Loucy (cell line): ENCODE measurements around the gene NOL4L.

Experiments used
- H2AFZ ChIP-seq: fragments of 200-600 bp; sonication (generic); 2 replicates; pipeline ENCODE4 v1.6.0; 2016; ENCODE audit warnings: antibody characterized with exemption, mild to moderate bottlenecking, low read length, moderate library complexity
- H3F3A ChIP-seq: fragments of 200-600 bp; 2 replicates; pipeline ENCODE4 v1.6.0; 2016; ENCODE audit warnings: antibody characterized with exemption, low read depth, mild to moderate bottlenecking
- H3K27me3 ChIP-seq: fragments of 200-600 bp; sonication (generic); 2 replicates; pipeline ENCODE4 v1.6.1; 2014; ENCODE audit warnings: low read length, mild to moderate bottlenecking; ENCODE audit not compliant: insufficient read depth, poor library complexity, severe bottlenecking
- H3K36me3 ChIP-seq: fragments of 200-600 bp; sonication (generic); 2 replicates; pipeline ENCODE4 v1.6.1; 2016; ENCODE audit warnings: low read length; ENCODE audit not compliant: insufficient read depth
- H3K4me1 ChIP-seq: fragments of 200-600 bp; sonication (generic); 2 replicates; pipeline ENCODE4 v1.5.1; 2014; ENCODE audit warnings: low read length, mild to moderate bottlenecking; ENCODE audit not compliant: insufficient read depth, poor library complexity, severe bottlenecking
- H3K4me2 ChIP-seq: fragments of 200-600 bp; sonication (generic); 2 replicates; pipeline ENCODE4 v1.6.0; 2014; ENCODE audit warnings: antibody characterized with exemption, low read length, low read depth, mild to moderate bottlenecking; ENCODE audit not compliant: poor library complexity, severe bottlenecking
- H3K4me3 ChIP-seq: fragments of 200-600 bp; sonication (generic); 2 replicates; pipeline ENCODE4 v1.5.1; 2014; ENCODE audit warnings: low read length, mild to moderate bottlenecking, mixed read lengths; ENCODE audit not compliant: poor library complexity, severe bottlenecking
- H3K79me2 ChIP-seq: fragments of 200-600 bp; sonication (generic); 2 replicates; pipeline ENCODE4 v1.6.1; 2014; ENCODE audit warnings: low read length; ENCODE audit not compliant: insufficient read depth
- H3K9ac ChIP-seq: fragments of 200-600 bp; sonication (generic); 2 replicates; pipeline ENCODE4 v1.6.0; 2014; ENCODE audit warnings: mild to moderate bottlenecking, low read depth, low read length, moderate library complexity; ENCODE audit not compliant: poor library complexity, severe bottlenecking
- H3K9me2 ChIP-seq: fragments of 200-600 bp; sonication (generic); replicated peaks from 2 replicates; pipeline ENCODE4 v1.6.1; 2016; ENCODE audit warnings: low read depth, low read length, mixed read lengths
- H3K9me3 ChIP-seq: fragments of 200-600 bp; sonication (generic); 2 replicates; pipeline ENCODE4 v1.6.1; 2014; ENCODE audit warnings: mild to moderate bottlenecking, antibody characterized with exemption, low read length, low read depth; ENCODE audit not compliant: insufficient read depth
- H4K20me1 ChIP-seq: fragments of 200-600 bp; sonication (generic); 2 replicates; pipeline ENCODE4 v1.6.0; 2014; ENCODE audit warnings: antibody characterized with exemption, low read length, mild to moderate bottlenecking; ENCODE audit not compliant: insufficient read depth, poor library complexity, severe bottlenecking
- EZH2phosphoT487 ChIP-seq: fragments of 200-600 bp; IDR thresholded peaks from 2 replicates; pipeline ENCODE4 v1.6.1; 2018; ENCODE audit warnings: antibody characterized with exemption, mild to moderate bottlenecking, moderate library complexity, borderline replicate concordance
- TF ChIP-seq, protein P1 (sequence below): fragments of 200-600 bp; sonication (generic); conservative IDR thresholded peaks from 2 replicates; pipeline ENCODE4 v1.5.1; 2014; ENCODE audit warnings: mild to moderate bottlenecking, antibody characterized with exemption, low read length

Gene NOL4L

DNA sequence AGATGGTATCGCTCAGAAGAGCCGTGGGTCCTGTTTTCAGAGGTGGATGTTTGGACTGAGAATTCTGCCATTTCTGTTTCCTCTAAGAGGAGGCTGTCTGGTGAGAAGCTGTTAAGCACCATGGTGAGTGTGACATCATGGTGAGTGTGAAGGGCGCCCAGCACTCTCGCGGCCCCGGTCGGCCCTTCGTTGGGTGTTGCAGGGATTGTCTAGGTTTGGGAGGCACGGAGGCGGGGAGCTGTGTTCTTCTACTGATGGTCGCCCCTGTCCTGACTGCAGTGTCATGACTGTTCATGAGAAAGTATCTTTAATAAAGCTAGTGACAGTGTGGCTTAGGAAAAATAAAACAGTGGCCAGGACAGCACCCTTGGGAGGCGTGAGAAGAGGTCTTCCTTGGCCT lies 70.4 kb downstream of the NOL4L start:
- H3K9me2 ChIP-seq, result no peaks in the 10 kb centered on the region
- H3K9ac ChIP-seq, result no peak overlapping the region
- no peaks in the 10 kb centered on the region for H3K27me3 ChIP-seq
- H3K79me2 ChIP-seq, result peaks cover 65% of the 10 kb centered on the region
- TF ChIP-seq EZH2phosphoT487, result no peak
- TF ChIP-seq, protein P1, sequence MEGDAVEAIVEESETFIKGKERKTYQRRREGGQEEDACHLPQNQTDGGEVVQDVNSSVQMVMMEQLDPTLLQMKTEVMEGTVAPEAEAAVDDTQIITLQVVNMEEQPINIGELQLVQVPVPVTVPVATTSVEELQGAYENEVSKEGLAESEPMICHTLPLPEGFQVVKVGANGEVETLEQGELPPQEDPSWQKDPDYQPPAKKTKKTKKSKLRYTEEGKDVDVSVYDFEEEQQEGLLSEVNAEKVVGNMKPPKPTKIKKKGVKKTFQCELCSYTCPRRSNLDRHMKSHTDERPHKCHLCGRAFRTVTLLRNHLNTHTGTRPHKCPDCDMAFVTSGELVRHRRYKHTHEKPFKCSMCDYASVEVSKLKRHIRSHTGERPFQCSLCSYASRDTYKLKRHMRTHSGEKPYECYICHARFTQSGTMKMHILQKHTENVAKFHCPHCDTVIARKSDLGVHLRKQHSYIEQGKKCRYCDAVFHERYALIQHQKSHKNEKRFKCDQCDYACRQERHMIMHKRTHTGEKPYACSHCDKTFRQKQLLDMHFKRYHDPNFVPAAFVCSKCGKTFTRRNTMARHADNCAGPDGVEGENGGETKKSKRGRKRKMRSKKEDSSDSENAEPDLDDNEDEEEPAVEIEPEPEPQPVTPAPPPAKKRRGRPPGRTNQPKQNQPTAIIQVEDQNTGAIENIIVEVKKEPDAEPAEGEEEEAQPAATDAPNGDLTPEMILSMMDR, result no peak
- H3K36me3 ChIP-seq, result peaks cover 66% of the 10 kb centered on the region; the same call in 1 of the 2 replicates
- H3K4me1 ChIP-seq, result peaks cover 52% of the 10 kb centered on the region
- H3K4me3 ChIP-seq, result no peak overlapping the region
- H3K4me2 ChIP-seq, result peak overlapping the region; percentile 13
- no peak overlapping the region for H2AFZ ChIP-seq
- H3F3A ChIP-seq, result peaks cover 9% of the 10 kb centered on the region; the same call in 1 of the 2 replicates
- no peaks in the 10 kb centered on the region for H3K9me3 ChIP-seq
- H4K20me1 ChIP-seq, result no peaks in the 10 kb centered on the region

DNA sequence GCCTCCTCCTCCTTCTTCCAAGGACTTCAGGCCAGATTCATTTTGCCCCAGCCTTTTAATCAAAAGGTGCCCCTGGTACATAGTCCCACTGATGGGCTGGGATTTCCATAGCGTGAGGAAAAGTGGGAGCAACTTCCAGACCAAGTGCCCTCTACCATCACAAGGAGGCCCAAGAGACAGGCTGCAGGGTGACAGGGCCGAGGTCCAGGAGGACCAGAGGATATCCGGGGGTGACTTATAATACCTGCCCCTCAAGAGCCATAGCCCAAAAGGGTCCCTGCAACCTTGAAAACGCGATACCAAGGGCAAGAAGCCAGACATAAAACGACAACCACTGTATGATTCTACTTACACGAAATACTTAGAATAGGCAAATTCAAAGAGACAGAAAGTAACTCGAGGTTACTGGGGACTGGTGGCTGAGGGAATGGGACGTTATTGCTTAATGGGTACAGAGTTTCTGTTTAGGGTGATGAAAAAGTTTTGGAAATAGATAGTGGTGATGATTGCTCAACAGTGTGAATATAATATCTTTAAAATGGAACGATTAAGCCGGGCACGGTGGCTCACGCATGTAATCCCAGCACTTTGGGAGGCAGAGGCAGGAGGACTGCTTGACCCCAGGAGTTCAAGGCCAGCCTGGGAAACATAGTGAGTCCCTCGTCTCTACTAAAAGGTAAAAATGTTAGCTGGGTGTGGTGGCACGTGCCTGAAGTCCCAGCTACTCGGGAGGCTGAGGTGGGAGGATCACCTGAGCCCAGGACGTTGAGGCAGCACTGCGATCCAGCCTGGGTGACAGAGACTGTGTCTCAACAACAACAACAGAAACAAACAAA lies 71.9 kb downstream of the NOL4L start:
- no peak for TF ChIP-seq EZH2phosphoT487
- TF ChIP-seq, protein P1, result no peak
- H3K9ac ChIP-seq, result peak overlapping the region; percentile 18
- no peaks in the 10 kb centered on the region for H3K27me3 ChIP-seq
- no peaks in the 10 kb centered on the region for H4K20me1 ChIP-seq
- peak overlapping the region; percentile 69 for H3K4me3 ChIP-seq
- peaks cover 63% of the 10 kb centered on the region for H3K4me1 ChIP-seq
- H2AFZ ChIP-seq, result no peak overlapping the region
- H3K4me2 ChIP-seq, result peak overlapping the region; percentile 80
- H3K36me3 ChIP-seq, result peaks cover 51% of the 10 kb centered on the region; the same call in 1 of the 2 replicates
- no peaks in the 10 kb centered on the region for H3K9me2 ChIP-seq
- H3F3A ChIP-seq, result peaks cover 11% of the 10 kb centered on the region; the same call in 1 of the 2 replicates
- H3K79me2 ChIP-seq, result peaks cover 71% of the 10 kb centered on the region
- H3K9me3 ChIP-seq, result no peaks in the 10 kb centered on the region

DNA sequence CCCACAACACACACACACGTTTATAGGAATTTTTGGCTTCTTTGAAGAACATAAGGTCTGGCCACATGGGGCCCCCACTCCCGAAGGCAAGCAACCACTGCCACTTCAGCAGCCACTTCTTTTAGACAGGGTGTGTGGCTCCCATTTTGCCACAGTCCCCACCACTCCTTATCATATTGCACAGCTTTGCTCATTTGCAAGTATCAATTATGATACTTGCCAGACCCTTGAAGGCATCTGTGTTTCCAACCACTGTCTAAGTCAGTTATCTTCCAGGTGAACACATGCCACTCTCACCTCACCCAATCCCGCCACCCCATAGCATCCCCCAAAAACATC lies 73.1 kb downstream of the NOL4L start:
- Histone ChIP-seq H4K20me1 (no peaks in the 10 kb centered on the region), H3K4me3 (peak overlapping the region; percentile 69), H3K36me3 (peaks cover 44% of the 10 kb centered on the region; the same call in 1 of the 2 replicates), H3K9me2 (no peaks in the 10 kb centered on the region), H3F3A (peaks cover 11% of the 10 kb centered on the region; the same call in 1 of the 2 replicates), H3K4me1 (peaks cover 67% of the 10 kb centered on the region), H3K9me3 (no peaks in the 10 kb centered on the region), H3K27me3 (no peaks in the 10 kb centered on the region), H3K4me2 (peak overlapping the region; percentile 80), H2AFZ (no peak overlapping the region), H3K79me2 (peaks cover 74% of the 10 kb centered on the region), H3K9ac (peak overlapping the region; percentile 67)
- TF ChIP-seq, protein P1, result no peak
- TF ChIP-seq EZH2phosphoT487, result no peak
